Chondrocyte (in vitro differentiated cells): ENCODE results near the gene CDK16. TPM values are rescaled to one million over a fixed set of nuclear protein-coding genes. Genes with fewer than 3 reads are reported as not detected.
A peak's percentile ranks its signal among the peaks of the same experiment; 100 is the strongest.

Experiments used
- DNase-seq: peaks from one replicate; pipeline ENCODE4 v3.0.0; 2021; ENCODE audit warnings: mixed read lengths, low spot score
- H3K27ac Mint-ChIP-seq: one replicate; pipeline ENCODE4 v1.8.0; 2021; ENCODE audit warnings: mild to moderate bottlenecking, moderate library complexity, mixed read lengths; ENCODE audit not compliant: unreplicated experiment
- H3K27me3 Mint-ChIP-seq: 2 replicates; pipeline ENCODE4 v1.8.0; 2021; ENCODE audit warnings: low read depth, mixed read lengths
- H3K36me3 Mint-ChIP-seq: 2 replicates; pipeline ENCODE4 v1.8.0; 2021; ENCODE audit warnings: low read depth, mixed read lengths
- H3K4me1 Mint-ChIP-seq: 2 replicates; pipeline ENCODE4 v1.8.0; 2021; ENCODE audit warnings: low read depth, mild to moderate bottlenecking, mixed read lengths
- H3K4me3 Mint-ChIP-seq: one replicate; pipeline ENCODE4 v1.8.0; 2021; ENCODE audit warnings: mild to moderate bottlenecking, moderate library complexity, mixed read lengths; ENCODE audit not compliant: unreplicated experiment
- H3K9me3 Mint-ChIP-seq: 2 replicates; pipeline ENCODE4 v1.8.0; 2021; ENCODE audit warnings: low read depth, mixed read lengths
- total RNA-seq: library from RNA; stranded (reverse); gene quantifications from 3 replicates; pipeline ENCODE4 v1.2.1, GENCODE V29; 2021
- TF ChIP-seq, protein P1 (sequence below): fragments of 200-600 bp; sonication (generic); IDR thresholded peaks from 2 replicates; pipeline ENCODE4 v1.5.0; 2021; ENCODE audit warnings: antibody characterized with exemption, mild to moderate bottlenecking, moderate library complexity

Gene CDK16
- total RNA-seq, 1 donor from 2014 or later: 172 TPM

DNA sequence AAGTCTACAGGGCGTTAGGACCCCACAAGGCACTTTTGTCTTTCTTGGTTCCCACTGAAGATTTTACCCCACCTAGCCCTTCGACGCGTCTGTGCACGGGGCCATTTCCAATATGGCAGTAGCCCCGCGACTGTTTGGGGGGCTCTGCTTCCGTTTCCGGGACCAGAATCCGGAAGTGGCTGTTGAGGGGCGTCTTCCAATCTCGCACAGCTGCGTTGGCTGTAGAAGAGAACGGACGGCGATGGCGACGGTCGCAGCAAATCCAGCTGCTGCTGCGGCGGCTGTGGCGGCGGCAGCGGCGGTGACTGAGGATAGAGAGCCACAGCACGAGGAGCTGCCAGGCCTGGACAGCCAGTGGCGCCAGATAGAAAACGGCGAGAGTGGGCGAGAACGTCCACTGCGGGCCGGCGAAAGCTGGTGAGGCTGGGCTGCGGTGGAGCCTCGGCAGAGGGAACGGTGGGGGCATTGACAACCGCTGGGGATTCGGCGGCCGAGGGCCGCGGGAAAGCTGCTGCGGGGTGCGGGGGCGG, 14.4 kb downstream of the CDK16 start, which contains the start of gene USP11:
Gene USP11 (plus strand): TSS at position 207 of the 530 bp plus-strand sequence. CDS start 35 bp downstream, at position 242.
- Mint-ChIP-seq H3K36me3 (peaks cover 13% of the 10 kb centered on the region), H3K9me3 (no peaks in the 10 kb centered on the region), H3K4me1 (peaks cover 46% of the 10 kb centered on the region), H3K4me3 (peak within 1 kb of the TSS; percentile 92), H3K27me3 (no peaks in the 10 kb centered on the region), H3K27ac (peak within 1 kb of the TSS; percentile 100)
- no peak for DNase-seq
- TF ChIP-seq, protein P1, sequence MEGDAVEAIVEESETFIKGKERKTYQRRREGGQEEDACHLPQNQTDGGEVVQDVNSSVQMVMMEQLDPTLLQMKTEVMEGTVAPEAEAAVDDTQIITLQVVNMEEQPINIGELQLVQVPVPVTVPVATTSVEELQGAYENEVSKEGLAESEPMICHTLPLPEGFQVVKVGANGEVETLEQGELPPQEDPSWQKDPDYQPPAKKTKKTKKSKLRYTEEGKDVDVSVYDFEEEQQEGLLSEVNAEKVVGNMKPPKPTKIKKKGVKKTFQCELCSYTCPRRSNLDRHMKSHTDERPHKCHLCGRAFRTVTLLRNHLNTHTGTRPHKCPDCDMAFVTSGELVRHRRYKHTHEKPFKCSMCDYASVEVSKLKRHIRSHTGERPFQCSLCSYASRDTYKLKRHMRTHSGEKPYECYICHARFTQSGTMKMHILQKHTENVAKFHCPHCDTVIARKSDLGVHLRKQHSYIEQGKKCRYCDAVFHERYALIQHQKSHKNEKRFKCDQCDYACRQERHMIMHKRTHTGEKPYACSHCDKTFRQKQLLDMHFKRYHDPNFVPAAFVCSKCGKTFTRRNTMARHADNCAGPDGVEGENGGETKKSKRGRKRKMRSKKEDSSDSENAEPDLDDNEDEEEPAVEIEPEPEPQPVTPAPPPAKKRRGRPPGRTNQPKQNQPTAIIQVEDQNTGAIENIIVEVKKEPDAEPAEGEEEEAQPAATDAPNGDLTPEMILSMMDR: no peak

DNA sequence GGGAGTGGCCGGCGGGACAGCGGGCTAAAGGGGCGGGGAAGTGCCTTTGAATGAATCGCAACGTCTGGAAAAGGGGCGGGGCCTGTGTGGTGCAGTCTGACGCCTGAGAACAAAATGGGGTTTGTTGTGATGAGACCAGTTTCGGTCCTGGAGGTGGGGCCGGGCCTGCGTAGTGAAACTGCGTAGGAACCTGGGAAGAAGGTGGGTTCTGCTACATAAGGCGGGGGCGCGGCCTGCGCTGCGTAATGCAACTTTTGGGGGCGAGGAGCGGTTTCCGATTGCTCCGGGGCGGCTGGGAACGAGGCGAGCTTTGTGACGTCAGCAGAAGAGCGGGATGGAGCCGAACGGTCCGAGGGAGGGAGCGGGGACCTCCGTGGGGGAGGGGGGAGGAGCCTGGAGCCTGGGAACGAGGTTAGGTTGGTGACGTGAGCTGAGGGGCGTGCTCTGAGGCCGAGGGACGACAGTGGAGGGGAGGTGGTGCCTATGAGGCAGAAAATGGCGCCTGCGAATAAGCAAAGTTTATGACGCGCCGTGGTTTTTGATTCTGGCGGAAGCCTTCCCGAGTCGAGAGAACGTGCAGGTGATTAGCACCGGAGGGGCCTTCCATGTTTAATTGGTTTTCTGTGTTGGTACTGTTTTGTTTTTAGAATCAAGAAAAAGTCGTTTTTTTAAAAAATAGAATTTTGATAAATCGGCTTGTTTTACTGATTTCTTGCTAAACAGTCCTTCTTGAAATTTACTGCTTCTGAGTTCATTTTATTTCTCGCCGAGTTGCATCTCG, 15.0 kb downstream of the CDK16 start:
- Mint-ChIP-seq H3K4me3 (peak overlapping the region; percentile 92), H3K27me3 (no peaks in the 10 kb centered on the region), H3K4me1 (peaks cover 46% of the 10 kb centered on the region), H3K9me3 (no peaks in the 10 kb centered on the region), H3K27ac (peak overlapping the region; percentile 100), H3K36me3 (peaks cover 9% of the 10 kb centered on the region)
- TF ChIP-seq, protein P1: no peak
- DNase-seq: peak; percentile 99

DNA sequence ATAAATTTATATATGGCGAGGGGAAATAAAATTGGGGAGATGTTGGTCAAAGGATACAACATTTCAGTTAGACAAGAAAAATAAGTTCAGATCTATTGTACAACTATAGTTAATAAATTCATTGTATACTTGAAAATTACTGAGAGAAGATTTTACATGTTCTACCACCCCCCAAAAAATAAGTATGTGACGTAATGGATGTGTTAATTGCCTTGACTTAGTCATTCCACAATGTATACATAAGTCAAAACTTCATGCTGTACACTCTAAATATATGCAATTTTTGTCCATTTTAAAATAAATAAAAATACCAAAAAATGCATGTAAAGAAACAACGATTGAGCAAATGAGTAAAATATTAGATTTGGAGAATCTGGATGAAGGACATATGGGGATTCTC, 16.1 kb downstream of the CDK16 start:
- no peaks in the 10 kb centered on the region for H3K27me3 Mint-ChIP-seq
- DNase-seq: no peak
- peak overlapping the region; percentile 92 for H3K4me3 Mint-ChIP-seq
- peaks cover 46% of the 10 kb centered on the region for H3K4me1 Mint-ChIP-seq
- TF ChIP-seq, protein P1: no peak
- H3K27ac Mint-ChIP-seq: peak overlapping the region; percentile 100
- H3K9me3 Mint-ChIP-seq: no peaks in the 10 kb centered on the region
- peaks cover 3% of the 10 kb centered on the region for H3K36me3 Mint-ChIP-seq

DNA sequence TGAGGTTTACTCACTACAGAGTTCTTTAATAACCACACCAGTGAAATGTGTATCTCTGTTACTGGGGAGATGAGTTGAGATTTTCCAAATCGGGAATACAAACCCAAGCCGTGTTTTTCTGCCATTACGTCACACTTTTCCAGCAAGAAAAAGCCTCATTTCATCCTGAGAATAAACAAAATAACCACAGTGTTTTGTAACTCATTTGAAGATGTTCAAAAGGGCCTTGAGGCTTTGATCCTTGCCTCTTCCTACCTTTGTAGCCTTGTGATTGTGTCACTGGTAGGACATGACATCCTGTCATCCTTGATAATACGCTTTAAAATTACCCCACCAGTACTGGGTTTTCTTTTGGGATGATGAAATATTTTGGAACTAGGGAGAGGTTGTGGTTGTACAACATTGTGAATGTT, 17.2 kb downstream of the CDK16 start:
- TF ChIP-seq, protein P1: no peak
- H3K4me1 Mint-ChIP-seq: peaks cover 46% of the 10 kb centered on the region
- peak overlapping the region; percentile 13 for H3K27ac Mint-ChIP-seq
- peak overlapping the region; percentile 9 for H3K4me3 Mint-ChIP-seq
- peaks cover 9% of the 10 kb centered on the region for H3K36me3 Mint-ChIP-seq
- DNase-seq: no peak
- no peaks in the 10 kb centered on the region for H3K27me3 Mint-ChIP-seq
- no peaks in the 10 kb centered on the region for H3K9me3 Mint-ChIP-seq

DNA sequence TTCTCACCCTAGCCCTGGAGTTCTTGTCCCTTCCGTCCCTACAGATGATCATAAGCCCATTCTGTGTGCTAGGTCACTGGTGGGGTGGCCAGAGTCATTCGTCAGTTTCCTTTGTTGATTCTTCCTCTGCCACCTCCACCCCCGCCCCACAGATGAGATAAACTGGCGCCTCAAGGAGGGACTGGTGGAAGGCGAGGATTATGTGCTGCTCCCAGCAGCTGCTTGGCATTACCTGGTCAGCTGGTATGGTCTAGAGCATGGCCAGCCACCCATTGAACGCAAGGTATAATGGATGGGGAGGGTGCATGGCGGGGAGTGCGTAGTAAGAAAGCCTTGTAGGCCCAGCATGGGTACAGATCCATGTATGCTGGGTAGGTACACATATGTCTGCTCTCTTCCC, 20.7 kb downstream of the CDK16 start:
- Mint-ChIP-seq H3K36me3 (peaks cover 33% of the 10 kb centered on the region), H3K9me3 (no peaks in the 10 kb centered on the region), H3K27ac (no peak overlapping the region)

More for the DNA sequence above, 20.7 kb downstream of the CDK16 start:
- TF ChIP-seq, protein P1: no peak
- H3K4me1 Mint-ChIP-seq: peaks cover 34% of the 10 kb centered on the region
- DNase-seq: no peak
- no peak overlapping the region for H3K4me3 Mint-ChIP-seq
- H3K27me3 Mint-ChIP-seq: no peaks in the 10 kb centered on the region
